Mesenteric fat pad (tissue), 1 donor: Measurements from ENCODE around the gene TCERG1L. TPM values are rescaled to one million over a fixed set of nuclear protein-coding genes. Genes with fewer than 3 reads are reported as not detected.
"Not testable (repeated sequence)": the region's sequence is repeated elsewhere in the genome, so short reads cannot be mapped to it uniquely, and the experiment has no call there.

ENCODE experiments used
- DNase-seq: peaks from one replicate; pipeline ENCODE4 v3.0.0-alpha.2; 2020; ENCODE audit warnings: low spot score
- total RNA-seq: library from RNA; stranded (reverse); fragmentation: NEBNext Ultra II Directional; extraction: Animal tissue kit (Norgen Biotek cat#: 25700); gene quantifications from one replicate; pipeline ENCODE4 v1.2.1, GENCODE V29; 2021
- donor health status: DM: yes; HTN: yes; CAD: no.

Gene TCERG1L
- total RNA-seq, 1 donor from 2014 or later = not detected

DNA sequence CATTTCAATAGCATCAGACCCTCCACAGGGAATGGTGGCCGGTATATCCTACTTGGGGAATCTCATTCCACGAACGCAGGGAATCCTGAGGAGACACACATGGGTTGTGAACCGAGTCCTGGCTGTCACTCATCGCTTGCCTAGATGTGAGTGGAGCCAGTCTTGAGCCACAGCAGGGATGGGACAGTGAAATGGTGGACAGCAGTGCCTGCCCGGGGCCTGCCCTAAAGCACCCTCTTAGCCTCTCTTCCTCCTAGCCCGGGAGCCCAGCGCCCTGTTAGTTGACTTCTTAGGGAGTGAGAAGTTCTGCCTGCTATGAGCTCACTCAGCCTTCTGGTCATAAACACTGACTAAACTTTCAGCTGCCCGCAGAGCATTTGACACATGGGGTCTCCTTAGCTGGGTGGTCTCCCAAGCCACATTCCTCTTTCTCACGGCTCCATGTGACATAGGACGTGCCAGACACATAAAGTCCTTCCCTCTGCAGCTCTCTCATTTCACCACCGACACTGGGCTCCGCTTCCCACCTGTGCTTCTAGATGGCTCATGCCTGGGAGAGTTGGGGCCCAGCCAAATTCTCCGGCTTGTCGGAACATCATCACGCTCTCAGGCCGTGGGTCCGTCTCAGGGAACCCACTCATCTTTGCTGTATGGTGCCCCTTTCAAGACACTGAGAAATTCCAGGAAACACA lies 60.9 kb downstream of the TCERG1L start:
- no peak for DNase-seq

DNA sequence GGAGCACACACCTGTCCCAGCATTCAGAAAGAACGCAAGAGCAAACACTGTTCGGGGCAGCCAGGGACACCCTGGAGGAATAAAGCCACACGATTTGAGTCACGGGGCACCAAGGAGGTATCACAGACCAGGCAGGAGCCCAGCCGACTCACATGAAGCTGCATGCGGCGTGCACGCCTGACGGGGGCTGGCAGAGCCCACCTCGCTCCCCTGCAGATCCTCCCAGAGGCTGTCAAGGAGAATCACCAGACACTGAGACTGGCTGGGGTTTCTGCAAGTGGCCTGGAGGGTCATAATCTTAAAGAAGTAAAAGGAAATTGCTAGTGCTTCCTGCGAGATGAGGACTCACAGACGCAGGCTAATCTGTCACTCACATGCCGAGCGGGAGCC lies 61.6 kb downstream of the TCERG1L start:
- DNase-seq = no peak

DNA sequence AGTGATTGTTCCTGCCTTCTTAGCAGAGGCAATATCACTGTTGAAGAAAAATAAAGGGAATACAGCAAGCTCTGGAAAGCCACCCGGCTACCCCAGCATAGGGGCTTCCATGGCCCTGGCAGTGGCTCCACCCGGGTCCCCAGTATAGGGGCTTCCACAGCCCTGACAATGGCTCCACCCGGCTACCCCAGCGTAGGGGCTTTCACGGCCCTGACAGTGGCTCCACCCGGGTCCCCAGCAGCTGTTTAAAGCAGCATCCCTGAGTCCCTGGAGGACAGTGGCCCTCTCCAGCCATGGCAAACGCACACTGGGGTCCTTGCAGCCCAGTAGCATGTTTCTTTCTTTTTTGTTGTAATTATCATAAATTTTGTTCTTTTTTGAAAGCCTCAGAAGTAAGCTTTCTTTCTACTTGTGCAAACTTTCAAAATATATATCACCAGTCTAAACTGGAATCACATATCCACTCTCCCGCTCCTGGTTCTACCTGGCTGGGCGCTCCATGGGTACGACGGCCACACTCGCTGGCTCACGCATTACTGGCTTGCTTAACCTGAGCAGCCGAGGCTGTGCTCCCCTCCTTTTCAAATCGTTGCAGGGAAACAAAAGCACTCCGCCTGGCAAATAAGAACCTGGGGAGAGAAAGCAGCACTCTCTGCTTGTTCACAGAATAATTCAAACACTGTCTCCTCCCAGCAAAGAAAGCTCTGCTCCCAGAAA lies 62.1 kb downstream of the TCERG1L start:
- no peak for DNase-seq

DNA sequence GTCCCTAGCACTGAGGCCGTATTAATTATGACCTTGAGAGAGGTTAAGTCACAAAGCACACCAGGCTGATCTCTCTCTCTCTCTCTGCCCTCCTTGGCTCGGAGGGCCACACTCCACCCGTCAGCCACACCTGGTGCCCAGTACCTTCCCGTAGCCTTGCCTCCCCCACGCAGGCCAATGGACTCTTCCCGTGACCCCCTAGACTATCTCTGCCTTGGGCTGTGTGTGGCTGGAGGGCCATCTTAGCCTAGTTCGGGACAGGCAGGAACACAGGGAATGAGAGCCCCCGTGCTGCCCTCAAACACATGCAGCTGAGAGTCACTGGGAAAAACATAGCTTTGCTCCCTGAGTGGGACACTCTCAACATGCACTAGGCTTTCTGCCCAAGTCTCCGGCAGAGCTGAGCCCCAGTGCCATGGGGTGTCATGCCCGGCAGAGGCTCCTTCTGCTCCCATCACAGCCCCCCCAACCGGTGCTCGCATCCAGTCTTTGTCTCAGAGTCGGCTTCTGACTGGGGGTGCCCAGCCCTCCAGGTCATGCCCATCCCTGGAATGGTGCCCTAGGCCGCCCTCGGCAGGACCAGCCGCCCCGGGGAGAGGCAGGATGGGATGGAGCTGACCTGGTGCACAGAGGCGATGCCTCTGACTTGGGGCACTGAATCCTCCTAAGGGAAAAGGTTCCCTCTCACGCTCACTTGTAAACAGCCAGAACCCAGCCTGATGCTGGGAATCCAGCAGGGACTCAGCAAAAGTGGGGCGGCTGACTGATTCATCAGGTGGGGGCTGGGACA lies 63.0 kb downstream of the TCERG1L start:
- no peak for DNase-seq

DNA sequence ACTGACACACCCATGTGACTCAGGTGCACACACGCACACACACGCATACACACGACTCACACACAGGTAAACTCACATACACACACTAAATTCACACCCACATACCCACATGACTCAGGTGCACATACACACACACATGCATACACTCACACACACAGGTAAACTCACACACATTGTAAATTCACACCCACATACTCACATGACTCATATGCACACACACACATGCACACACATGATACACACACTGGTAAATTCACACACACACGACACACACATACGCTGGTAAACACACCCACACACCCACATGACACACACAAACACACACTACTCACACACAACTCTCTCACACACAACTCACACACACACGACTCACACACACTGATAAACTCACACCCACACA lies 63.6 kb downstream of the TCERG1L start:
- no peak for DNase-seq

DNA sequence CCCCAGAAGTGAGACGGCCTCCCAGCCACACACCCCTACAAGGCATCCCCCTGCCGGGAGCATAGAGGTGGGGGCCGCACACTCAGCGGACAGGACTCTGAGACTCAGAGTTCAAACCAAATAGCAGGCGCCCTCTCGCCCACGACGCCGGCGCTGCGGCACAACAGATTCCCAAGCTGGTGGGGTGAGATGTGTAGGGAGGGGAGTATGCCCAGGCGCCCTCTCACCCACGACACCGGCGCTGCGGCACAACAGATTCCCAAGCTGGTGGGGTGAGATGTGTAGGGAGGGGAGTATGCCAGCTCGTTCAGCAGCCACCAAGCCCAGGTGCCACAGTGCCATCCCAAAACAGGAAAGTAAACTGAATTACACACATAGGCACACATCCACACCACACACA lies 64.7 kb downstream of the TCERG1L start:
- no peak for DNase-seq

DNA sequence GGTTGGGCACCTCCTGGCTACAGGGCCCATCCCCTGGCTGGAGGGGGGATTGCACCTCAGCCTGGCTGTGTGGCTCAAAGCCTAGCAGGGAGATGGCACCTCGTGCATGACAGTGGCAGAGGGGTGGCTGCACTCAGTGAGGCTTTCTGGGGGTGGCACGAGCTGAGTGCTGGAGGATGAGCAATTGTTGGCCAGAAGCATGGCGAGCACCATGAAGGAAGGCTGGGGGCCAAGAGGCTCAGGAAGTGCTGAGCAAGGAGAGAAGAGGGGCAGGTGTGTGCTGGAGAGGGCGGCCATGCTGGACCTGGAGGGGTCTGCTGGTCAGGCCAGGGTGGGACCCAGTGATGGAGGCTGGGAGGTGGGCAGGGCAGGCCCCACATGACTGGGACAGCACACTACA lies 65.4 kb downstream of the TCERG1L start:
- no peak for DNase-seq

DNA sequence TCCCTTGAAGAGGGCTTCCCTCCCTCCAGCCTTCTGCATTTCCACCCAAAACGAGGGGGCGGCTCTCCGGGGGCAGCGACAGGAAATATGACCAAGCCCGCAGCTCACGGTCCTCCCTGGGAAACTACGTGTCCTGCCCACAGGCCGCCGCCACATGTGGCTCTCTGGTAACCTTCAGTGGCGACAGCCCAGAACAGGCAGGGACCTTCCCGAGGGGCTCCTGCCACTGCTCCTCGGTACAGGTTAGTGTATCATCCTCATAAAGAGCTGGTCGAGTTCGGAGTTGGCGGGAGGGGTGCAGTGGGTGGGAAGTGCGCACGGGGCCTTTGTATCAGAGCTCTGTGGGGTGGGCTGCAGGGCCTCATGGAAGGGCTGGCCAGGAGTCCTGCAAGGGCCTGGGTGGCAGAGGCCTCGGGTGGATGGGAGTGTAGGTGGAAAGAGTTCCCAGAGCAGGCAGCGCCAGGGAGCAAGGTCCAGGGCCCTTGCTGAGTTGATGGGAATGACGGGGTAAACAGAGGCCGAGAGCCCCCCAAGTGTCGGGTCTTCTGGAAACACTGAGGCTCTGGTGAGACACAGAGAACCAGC lies 66.0 kb downstream of the TCERG1L start:
- no peak for DNase-seq

DNA sequence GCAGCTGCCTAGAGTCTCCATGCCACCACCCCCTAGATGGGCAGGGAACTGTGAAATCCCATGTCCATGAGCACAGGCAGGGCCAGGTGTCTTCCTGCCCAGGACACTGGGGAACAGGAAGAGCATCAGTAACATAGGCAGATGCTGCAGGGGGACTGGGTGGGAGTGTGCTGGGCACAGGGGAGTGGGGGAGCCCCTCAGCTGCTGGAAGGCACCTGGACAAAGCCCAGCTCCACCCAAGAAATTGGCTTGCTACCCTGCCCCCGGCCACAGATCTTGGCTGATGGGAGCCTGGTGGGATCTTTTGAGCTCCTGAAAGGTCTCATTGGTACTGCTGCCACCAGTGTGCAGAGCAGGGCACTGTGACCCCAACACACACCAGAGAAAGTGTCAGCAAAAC lies 66.7 kb downstream of the TCERG1L start:
- no peak for DNase-seq

DNA sequence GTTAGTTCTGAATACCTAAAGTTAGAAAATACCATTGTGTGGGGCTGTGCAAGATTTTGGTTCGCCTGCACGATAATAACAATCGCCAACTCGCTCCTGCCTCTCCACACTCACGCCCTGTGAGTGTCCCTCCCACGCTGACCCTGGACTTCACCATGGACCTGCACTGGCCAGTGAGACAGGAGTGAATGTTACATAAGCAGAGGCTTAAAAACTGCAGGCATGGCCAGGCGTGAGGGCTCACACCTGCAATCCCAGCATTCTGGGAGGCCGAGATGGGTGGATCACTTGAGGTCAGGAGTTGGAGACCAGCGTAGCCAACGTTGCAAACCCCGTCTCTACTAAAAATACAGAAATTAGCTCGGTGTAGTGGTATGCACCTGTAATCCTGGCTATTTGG lies 68.4 kb downstream of the TCERG1L start:
- DNase-seq = no peak

DNA sequence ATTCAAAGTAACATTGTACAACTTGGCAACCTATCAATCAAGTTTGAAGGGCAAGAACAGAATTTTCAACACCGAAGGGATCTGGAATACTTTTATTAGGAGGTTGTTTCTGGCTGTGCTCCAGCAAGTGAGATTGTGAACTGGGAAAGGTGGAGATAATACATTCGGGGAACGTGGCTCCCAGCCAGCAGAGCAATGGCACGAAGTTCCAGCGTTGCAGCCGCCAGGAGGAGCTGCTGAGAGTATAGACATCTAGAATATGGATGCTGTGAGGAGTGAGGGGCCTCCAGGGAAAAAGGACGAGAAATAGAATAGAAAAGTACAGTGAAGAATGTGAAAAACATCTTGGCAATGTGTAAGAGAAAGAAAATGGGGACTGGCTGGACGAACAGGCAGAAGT lies 69.5 kb downstream of the TCERG1L start:
- DNase-seq = no peak

DNA sequence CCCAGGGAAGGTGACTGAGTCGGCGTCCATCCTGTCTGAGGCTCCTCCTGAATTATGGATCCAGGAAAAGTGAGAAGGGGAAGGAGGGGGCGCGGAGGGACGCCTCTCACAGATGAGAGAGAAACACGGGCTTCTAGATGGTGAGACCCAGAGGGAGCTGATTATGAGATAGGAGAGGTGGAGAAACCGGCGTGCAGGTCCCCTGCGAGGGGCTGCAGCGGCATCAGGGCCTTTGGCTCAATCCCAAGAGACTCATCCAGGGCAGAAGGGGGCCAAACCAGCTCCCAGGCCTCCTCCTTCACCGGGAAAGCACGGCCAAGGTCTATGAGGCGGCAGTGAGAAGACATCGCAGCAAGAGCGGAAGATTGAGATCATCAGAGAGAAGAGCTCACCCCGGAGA lies 70.8 kb downstream of the TCERG1L start:
- DNase-seq = no peak

DNA sequence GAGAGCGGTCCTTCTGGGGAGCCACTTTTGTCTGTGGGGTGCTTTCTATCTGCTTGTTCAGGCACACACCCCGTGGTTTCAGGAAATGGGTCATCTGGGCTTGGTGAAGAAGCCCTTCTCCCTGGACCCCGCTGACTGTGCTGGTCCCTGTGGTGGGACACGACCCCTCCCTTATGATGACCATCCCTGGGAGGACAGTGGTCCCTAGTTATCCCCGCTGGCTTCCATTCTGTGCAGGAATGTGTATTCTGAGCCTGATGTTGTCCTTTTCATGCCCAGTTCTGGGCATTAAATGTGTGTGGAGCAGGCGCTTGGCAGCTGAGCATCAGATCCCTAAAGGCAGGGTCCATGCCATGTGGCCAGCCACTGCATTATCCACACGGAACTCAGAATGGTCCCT lies 71.6 kb downstream of the TCERG1L start:
- DNase-seq = no peak

DNA sequence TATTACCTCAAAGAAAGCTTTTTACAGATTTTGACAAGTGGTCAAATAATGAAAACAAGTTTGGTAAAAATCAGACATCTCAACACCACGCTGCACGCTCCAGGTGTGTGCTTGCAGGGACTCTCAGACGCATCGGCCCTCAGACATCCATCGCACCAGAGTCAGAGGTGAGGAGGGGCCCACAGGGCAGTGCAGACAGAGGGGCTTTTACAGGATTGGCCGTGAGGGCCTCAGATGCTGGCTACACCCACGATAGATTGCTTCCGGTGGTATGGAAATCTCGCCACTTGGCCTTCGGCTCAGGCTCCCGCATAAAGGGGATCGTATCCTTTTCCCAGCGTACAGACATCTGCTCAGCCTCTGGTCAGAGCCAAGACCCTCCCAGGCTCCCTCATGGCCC lies 72.1 kb downstream of the TCERG1L start:
- DNase-seq = no peak

DNA sequence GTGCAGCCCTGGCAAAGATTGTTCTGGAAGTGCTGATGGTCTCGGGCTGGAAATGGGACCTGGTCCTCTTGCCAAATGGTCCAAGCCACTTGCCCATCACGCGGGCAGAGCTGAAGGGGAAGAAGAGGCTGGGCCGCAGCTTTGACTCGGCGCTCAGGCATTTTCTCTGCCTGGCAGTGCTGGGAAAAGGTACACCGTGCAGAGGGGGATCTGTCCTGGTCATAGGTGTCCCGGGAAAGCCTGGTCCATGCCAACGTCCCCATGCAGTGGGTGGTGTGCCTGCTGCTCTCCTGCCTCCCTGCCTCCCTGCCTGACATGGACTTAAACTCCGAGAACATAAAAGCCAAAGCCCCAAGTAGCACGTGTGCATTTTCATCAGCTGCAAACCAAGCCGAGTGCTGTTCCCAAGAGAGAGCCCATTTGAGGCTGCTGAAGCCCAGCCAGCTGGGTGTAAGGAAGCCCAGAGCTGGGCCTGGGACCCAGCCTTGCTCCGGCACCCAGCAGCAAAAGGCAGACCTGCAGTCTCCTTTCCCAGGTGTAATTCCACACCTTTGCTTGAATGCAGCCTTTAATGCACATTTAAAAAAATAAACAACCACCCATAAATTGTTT lies 72.7 kb downstream of the TCERG1L start:
- DNase-seq = no peak

DNA sequence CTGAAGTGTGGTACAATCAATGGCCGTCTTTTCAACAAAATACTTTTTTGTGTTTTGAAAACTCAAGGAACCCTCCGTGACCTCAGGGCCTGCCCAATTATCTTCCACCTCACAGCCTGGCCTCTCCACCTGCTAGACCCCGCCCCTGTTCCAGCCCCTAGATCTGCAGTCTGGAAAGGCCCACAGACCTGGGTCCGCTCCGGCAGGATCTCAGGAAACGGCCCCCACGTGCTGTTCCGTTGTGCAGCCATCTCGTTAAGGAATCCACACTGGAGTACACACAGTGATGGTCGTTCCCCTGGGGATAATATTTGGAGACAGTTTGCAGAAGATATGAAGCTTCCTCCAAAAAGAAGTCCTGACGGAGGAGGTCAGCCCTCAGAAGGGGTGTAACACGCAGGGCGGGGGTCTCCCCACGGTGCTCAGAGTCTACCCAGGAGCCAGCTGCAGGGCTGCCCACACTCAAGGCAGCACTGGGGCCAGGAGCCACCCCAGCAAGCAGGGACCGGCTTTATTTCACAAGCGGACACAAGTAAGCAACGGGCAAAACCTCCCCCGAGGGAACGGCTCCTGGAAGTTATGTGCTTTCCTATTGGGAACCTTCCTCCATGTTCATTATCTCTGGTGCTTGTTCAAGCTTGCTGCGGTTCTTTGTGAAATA lies 73.4 kb downstream of the TCERG1L start:
- DNase-seq = no peak

DNA sequence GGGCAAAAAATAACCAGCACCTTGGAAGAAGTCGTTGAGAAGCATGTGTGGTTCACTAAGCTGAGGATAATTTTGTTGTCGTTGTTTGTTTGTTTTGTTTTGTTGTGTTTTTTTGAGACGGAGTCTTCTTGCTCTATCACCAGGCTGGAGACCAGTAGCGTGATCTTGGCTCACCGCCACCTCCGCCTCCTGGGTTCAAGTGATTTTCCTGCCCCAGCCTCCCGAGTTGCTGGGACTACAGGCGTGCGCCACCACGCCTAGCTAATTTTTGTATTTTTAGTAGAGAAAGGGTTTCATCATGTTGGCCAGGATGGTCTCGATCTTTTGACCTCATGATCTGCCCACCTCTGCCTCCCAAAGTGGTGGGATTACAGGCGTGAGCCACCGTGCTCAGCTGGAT lies 76.9 kb downstream of the TCERG1L start:
- DNase-seq = not testable (repeated sequence)

DNA sequence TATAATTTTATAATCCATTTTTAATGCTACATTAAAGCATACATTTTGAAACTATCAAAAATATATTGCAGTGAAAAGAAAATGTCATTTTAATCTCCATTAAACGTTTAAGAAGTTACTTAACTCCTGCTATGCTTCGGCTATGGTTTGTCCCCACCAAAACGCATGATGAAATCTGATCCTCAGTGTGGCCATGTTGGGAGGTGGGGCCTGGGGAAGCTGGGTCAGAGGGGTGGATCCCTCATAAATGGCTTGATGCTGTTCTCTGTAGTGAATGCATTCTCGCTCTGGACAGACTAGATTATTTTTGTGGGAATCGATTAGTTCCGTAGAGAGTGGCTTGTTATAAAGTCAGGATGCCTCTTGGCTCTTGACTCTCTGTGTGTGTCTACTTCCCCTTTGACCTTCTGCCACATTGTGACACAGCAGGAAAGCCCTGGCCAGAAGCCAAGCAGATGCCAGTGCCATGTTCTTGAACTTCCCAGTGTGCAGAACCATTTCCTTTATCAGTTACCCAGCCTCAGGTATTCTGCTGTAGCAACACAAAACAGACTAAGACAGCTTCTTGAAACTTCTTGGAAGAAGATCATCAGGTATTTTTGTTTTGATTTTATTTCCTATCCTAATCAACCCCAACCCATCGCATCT lies 77.8 kb downstream of the TCERG1L start:
- no peak for DNase-seq

DNA sequence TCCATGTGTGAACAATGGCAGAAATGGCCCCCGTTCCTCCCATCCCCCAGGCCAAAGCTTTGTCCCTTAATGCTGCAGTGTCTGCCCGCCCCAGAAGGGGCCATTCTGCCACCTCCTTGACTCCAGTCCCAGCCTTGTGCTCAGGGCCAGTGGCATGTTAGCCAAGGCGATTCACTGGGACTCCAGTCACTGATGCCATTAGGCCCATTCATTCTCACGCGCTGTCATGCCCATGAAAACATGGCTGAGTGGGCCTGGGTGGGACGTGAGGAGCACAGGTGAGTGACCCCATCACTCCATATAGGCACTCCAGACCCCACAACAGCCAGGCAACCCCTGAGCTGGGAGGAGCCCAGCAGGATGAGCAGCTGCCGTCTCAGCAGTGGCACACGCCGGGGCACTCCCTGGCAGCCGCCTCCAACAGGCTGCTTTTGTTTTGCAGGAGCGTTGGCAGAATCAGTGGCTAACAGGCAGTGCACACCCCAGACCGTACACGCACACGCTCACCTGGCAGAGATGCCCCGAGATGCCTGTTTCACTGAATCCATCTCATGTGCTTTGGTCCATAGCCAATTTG lies 79.5 kb downstream of the TCERG1L start:
- no peak for DNase-seq

DNA sequence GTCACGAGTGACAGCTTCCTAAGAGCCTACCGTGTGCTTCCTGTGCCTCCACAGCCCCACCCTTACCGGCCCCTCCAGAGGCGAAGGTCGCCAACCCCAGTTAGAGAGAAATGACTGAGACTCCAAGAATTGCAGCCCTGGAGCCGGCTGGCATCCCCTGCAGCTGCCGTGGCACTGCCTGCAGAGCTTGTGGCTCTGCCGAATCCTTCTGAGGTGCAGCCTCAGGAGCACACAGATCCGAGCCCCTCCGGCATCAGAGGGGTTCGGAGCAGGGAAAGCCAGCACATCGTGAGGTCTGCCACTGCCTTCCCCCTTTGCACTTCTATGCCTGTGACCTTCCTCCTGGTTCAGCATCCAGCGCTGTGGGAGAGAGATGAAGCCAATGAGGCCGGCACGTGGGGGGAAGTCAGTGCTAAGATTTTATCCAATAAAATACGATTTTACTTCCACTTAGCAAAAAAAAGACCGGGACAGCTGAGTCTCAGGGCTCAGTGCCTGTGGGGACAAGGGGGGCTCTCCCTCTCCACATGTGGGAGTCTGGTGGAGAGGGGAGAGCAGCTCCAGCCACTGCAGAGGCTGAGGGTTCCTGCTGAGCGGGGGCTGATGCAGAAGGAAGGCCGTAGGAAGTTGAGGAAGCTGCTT lies 80.1 kb downstream of the TCERG1L start:
- no peak for DNase-seq
